NB4 (cell line): ENCODE data around the gene NCAPG2.

Experiments
- DNase-seq: peaks from one replicate; pipeline ENCODE4 v3.0.0; 2010; ENCODE audit warnings: low read depth
- H3K4me3 ChIP-seq: one replicate; pipeline ENCODE4 v1.5.1; 2011; ENCODE audit warnings: mild to moderate bottlenecking, low read depth, low read length, moderate library complexity
- MYC ChIP-seq: IDR thresholded peaks from 2 replicates; pipeline ENCODE4 v1.6.1; 2011; ENCODE audit warnings: low read depth, low read length
- POLR2A ChIP-seq: IDR thresholded peaks from 2 replicates; pipeline ENCODE4 v1.6.1; 2011; ENCODE audit warnings: mild to moderate bottlenecking; ENCODE audit not compliant: insufficient read length; ENCODE audit errors: extremely low read depth
- TF ChIP-seq, protein P1 (sequence below): IDR thresholded peaks from one replicate; pipeline ENCODE4 v1.5.1; 2012; ENCODE audit warnings: low read depth, low read length
- TF ChIP-seq, protein P2 (sequence below): IDR thresholded peaks from 2 replicates; pipeline ENCODE4 v1.6.1; 2011; ENCODE audit warnings: low read depth, low read length

The NCAPG2 gene

DNA sequence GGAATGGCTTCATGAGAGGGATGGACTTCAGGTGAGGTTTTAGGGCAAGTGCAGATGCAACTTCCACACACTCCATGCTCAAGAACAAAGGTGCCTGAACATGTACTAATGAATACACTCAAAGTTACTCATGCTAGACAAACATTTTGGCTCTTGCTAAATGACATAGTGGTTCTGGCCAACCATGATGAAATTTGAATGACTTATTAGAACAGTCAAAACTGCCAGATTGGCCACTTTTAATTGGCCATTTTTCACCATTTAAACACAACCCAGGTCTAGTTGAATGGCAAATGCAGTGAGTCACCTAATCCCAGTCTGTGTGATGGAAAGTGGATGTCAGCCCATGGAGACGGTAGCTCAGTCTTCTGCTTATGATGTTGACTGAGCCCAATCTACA, 112.1 kb downstream of the NCAPG2 start:
- DNase-seq: no peak
- H3K4me3 ChIP-seq: no peak overlapping the region
- TF ChIP-seq POLR2A: no peak
- TF ChIP-seq, protein P1, sequence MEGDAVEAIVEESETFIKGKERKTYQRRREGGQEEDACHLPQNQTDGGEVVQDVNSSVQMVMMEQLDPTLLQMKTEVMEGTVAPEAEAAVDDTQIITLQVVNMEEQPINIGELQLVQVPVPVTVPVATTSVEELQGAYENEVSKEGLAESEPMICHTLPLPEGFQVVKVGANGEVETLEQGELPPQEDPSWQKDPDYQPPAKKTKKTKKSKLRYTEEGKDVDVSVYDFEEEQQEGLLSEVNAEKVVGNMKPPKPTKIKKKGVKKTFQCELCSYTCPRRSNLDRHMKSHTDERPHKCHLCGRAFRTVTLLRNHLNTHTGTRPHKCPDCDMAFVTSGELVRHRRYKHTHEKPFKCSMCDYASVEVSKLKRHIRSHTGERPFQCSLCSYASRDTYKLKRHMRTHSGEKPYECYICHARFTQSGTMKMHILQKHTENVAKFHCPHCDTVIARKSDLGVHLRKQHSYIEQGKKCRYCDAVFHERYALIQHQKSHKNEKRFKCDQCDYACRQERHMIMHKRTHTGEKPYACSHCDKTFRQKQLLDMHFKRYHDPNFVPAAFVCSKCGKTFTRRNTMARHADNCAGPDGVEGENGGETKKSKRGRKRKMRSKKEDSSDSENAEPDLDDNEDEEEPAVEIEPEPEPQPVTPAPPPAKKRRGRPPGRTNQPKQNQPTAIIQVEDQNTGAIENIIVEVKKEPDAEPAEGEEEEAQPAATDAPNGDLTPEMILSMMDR: no peak
- TF ChIP-seq, protein P2, sequence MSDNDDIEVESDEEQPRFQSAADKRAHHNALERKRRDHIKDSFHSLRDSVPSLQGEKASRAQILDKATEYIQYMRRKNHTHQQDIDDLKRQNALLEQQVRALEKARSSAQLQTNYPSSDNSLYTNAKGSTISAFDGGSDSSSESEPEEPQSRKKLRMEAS: no peak
- TF ChIP-seq MYC: no peak

DNA sequence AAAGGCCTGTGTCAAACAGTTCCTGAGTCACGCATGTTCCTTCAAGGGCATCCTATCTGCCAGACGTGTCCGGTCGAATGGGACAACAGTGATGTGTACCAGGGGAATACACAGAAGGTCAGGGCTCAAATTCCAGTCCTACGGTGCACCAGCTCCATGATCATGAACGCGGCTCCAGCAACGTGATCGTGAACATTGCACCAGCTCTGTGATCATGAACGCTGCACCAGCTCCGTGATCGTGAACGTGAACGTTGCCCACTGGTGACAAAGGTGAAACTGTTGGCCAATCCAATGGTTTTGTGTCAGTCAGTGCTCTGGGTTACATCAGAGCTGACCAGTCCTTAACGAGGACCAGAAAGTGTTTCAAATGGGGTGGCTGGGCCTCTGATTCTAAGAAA, 112.7 kb downstream of the NCAPG2 start:
- TF ChIP-seq, protein P1: no peak
- no peak for TF ChIP-seq POLR2A
- TF ChIP-seq MYC: no peak
- TF ChIP-seq, protein P2: no peak
- no peak overlapping the region for H3K4me3 ChIP-seq
- DNase-seq: no peak

DNA sequence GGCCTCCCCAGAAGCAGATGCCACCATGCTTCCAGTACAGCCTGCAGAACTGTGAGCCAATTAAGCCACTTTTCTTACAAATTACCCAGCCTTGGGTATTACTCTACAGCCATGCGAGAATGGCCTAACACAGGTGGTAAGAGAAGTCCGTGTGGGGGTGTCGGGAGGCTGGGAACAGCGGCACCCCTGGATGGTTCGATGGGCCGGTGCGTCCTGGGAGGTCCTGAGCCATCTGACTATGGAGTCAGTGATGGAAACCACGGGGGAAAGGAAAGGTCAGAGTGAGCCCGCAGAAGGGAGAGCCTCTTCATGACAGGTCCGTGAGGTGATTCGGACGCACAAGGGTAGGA, 114.4 kb downstream of the NCAPG2 start:
- no peak for TF ChIP-seq MYC
- TF ChIP-seq, protein P1: no peak
- no peak for TF ChIP-seq POLR2A
- DNase-seq: no peak
- H3K4me3 ChIP-seq: no peak overlapping the region

DNA sequence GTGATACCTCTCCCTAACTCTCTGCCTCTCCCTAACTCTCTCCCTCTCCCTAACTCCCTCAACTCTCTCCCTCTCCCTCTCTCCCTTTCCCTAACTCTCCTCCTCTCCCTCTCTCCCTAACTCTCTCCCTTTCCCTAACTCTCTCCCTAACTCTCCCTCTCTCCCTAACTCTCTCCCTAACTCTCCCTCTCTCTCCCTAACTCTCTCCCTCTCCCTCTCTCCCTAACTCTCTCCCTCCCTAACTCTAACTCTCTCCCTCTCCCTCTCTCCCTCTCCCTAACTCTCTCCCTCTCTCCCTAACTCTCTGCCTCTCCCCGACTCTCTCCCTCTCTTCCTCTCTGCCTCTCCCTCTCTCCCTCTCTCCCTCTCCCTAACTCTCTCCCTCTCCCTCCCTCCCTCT, 115.0 kb downstream of the NCAPG2 start:
- H3K4me3 ChIP-seq: no peak overlapping the region
- TF ChIP-seq, protein P1: no peak
- TF ChIP-seq, protein P2: no peak
- TF ChIP-seq POLR2A (no peak), MYC (no peak)
- DNase-seq: no peak

DNA sequence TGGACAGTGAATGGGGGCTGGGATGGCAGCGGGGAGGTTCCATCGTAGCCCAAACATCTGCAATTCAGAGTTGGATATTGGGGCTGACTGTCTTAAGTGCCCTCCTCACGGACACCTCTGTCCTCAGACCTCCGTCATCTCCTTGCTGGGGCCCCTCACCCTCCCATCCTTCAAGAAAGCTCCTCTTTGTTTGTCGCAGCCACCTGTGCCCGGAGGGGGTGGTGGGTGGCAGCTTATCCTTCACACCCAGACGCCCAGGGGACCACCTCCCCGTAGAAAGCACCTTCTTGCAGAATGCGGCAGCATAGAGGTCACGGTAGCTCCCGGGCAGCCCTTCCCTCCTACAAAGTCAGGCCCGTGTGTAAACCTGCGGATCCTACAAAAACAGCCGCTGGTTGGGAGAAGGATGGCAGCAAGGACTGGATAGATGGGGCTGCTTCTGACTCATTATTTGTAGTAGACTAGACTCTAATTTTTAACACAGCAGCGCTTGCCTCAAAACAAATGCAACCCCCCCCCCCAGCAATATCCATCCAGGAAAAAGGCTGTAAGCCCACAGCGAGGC, 115.6 kb downstream of the NCAPG2 start:
- TF ChIP-seq, protein P2: no peak
- TF ChIP-seq MYC (no peak), POLR2A (no peak)
- TF ChIP-seq, protein P1: no peak
- H3K4me3 ChIP-seq: no peak overlapping the region
- DNase-seq: no peak

DNA sequence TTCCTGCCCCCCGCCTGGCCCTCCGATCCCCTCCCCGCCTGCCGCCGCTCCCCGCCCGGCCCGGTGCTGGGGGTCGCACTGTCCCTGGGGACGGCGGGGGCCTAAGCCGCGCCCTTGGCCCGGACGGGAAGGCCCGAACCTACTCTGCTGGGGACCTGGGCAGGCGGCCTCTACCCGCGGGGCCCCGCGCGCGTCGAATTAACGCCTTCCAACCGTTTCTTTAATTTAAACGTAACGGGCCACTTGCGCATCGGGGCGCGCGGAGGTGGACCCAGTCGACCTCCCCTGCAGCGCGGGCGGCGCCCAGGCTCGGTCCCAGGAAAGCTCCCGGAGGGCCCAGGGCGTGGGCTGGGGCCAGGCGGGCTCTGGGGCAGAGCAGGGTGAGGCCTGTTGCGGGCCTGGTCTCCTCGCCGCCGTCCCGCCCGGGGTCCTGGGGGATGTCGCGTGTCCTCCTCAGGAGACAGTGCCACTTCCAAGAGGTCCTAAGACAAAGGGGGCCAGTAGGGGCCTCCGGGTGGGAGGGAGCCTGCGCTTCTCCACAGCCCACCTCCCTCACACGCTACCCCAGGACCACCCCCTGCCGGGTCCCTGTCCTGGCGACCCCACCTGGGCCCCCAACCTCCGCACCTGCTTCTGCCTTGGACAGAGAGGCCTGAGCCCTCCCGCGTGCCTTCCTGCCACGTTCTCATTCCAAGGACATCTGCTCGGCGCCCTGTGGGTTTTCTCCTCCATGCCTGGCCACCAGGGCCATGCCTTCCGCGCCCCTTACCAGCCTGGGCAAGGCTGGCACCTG, 116.3 kb downstream of the NCAPG2 start:
- no peak for DNase-seq
- TF ChIP-seq, protein P1: no peak
- no peak for TF ChIP-seq POLR2A
- TF ChIP-seq MYC: no peak
- TF ChIP-seq, protein P2: no peak
- no peak overlapping the region for H3K4me3 ChIP-seq
